NCI-H1092 treated with DMSO at 0.1 percent for 48 hours (cell line): ENCODE measurements around the gene ANO4.
"Not testable (repeated sequence)": the region's sequence is repeated elsewhere in the genome, so short reads cannot be mapped to it uniquely, and the experiment has no call there.

Source experiments
- DNase-seq: peaks from one replicate; lab custom pipeline; 2025; lab: John Stamatoyannopoulos, UW

ANO4 gene

DNA sequence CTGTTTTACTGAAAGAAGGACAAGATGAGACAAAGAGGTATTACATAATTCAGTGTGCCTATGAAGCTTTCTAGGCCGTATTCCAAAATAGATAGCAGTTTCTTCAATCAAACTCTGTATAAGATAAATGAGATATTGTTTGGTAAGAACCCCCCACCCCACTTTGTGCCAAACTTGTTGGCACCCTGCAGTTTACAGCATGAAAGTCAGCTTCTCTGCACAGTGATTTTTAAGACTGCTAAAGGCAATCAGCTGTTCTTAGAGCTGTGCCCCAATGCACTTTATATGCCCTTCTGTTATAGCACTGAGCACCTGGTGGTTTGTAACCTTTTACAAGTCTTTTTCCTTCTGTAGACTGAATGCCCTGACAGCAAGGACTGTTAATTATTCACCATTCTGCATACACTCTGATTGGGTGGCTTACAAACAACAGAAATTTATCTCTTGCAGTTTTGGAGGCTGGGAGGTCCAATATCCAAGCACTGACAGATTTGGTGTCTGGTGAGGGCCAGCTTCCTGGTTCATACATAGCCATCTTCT lies 76.7 kb downstream of the ANO4 start:
- DNase-seq: no peak

GRCh38 chr12:100875156-100875555 lies 80.6 kb downstream of the ANO4 start:
- no peak for DNase-seq

DNA sequence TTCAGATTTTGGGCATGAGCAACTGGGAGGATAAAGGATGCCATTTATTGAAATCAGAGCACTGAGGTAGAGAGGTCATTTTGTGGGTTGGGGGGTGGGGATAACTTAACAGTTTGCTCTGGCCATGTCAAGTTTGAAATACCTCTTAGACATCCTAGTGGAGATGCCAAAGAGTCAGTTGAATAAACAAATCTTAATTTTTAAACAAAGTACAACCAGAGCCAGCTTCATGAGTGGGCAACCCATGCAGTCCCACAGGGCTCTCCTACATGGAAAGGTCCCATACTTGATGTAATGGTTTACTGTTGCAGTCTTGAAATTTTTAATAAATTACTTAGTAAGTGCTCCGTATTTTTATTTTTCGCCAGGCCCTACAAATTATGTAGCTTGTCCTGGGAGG lies 81.2 kb downstream of the ANO4 start:
- DNase-seq: no peak

DNA sequence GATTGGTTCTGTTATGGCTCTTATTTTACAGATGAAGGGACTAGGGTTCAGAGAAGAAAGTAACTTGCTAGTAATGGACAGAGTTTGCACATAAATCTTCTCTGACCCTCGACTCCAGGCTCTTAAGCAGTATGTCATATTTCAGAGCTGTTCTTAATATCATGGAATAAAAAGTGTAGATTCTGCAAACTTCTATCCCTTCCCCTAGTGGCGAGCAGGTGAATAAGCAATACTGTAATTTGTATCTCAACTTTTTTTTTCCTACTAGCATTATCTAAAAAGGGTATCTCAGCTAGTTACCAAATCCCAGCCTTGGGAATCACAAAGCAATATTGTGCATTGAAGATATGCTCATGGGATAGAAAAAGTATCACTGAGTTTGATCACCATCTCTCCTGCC lies 83.2 kb downstream of the ANO4 start:
- DNase-seq: no peak

DNA sequence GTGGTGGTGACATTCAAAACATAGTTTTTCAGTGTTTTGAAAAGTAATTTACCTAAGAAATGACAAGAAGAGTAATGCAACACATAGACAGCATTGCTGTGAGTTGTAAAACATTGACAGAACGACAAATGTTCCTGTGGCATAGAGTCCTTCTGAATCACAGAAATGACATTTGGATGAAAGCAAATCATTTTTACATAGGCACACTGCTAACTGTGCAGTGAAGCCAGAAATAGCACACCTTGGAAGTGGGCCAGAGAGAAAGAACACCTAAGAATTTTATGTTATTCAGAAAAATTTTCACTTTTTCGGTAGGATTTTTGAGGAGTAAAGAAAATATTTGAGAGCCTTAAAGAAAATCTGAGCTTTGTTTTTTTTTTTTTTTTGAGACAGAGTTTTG lies 100.6 kb downstream of the ANO4 start:
- no peak for DNase-seq

DNA sequence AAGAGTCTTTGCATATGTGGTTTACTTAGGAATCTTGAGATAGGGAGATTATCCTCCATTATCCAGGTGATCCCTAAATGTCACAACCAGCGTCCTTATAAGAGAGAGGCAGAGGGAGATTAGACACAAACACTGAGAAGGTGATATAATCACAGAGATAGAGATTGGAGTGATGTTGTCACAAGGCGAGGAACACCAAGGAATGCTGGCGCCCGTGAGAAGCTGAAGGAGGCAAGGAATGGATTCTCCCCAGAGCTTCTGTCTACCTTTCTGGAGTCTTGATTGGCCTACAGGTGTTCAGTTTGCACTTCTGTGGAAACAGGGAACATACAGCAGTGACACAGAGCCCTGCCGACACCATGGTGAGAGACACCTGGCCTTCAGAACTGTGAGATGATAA lies 101.6 kb downstream of the ANO4 start:
- DNase-seq: no peak

DNA sequence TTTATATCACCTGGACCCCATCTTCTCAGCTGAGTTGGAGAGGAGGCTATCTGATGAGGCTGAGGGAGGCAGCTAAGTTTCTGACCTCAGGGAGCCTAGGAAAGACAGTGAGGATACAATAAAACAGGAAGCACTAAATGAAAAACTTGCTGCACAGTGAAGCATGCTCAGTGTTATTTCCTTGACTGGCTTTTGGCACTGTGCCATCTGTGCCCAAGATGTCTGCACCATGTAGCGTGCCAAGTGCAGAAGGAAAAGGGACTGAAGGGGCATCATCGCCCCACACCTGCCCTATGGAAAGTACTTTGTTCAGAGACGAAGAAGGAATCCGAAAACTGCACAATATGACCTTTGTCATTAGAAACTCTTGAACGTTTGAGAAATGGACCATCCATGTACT lies 102.7 kb downstream of the ANO4 start:
- no peak for DNase-seq

GRCh38 chr12:100899301-100899700 lies 104.7 kb downstream of the ANO4 start:
- DNase-seq: no peak

DNA sequence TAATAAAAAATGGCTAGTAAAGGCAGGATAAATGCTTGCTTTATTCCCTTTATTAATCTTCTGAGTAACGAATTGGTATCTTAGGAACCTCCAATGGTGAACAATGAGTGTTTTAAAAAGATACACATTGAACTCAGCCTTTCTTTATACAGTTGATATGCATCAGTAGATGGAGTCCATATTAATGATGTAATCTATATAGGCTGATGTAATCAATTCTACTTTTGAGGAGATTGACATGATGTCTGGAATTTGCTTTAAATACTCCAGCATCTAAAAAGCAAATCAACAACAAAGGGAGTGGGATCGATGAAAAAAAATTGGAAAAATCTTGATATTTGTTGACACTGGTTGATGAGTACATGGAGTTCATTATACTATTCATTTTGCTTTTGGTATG lies 106.2 kb downstream of the ANO4 start:
- DNase-seq: no peak

DNA sequence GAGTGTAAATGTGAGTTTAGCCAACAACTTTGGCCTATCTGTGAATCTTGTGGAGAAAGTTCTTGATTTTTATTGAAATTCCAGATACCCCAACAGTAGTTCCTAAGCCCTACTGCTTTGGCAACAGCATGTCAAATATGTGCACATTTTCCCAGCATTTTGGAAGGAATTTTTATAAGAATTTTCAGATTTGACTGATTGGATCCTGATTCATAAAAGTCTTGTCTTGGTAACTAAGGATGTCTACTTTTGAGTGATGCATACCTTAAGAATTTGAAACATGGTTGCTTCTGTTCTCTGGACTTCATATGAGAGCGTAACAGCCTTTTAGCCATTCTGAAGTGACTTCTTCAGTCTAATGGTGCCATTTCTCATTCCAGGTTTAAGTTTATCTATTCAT lies 106.7 kb downstream of the ANO4 start:
- DNase-seq: no peak

- no peak for DNase-seq
Observed at GRCh38 chr12:100904270-100904669, 109.7 kb downstream of the ANO4 start.

DNA sequence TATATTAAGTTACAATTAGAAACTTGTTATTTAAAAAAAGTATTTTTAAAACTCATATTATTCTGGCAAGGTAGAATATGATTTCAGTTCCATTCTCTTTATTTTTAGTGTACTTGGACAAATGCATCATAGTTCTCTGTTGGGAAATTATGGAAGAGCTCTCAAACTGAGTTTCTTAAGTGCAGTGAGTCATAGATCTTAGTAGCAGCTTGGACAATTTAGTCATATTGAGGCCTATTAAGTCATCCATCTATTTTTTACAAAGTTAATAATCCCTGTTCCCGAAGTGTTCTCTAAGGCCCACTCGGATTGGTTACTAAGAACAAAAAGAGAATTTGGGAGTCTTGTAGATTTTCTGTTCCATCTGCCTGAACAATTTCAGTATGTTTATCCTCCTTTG lies 113.9 kb downstream of the ANO4 start:
- no peak for DNase-seq

DNA sequence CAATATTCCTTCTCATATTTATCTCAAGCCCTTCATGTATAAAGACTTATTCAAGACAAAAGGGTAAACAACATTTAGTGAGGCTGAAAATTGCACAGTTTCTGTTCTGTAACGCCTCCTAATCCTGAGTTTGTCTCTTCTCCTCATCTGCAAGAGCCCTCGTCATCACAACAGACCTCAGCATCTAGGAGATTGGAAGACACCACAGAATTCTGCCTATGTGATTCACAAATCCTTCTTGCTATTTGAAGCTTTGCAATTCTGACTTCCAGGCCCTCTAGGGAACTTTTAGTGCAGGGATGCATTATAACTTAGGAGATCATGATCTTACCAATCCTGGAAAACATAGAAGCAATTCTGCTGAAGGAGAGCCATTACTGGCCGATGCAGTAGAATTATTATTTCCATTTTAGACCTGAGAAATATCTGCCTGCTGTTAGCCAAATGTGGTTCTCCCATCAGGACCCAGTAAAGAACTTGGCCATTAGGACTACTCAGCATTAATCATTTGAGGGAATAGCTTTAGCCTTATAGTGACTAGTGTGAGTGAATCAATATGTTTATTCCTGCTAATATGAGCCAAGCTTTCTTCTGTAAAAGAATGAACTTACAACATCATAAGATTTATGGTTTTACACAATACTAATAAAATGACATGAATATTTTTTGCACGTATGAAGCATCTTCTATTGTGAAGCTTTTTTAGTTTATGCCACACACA lies 119.5 kb downstream of the ANO4 start:
- no peak for DNase-seq

GRCh38 chr12:100919116-100919515 lies 124.5 kb downstream of the ANO4 start:
- no peak for DNase-seq

DNA sequence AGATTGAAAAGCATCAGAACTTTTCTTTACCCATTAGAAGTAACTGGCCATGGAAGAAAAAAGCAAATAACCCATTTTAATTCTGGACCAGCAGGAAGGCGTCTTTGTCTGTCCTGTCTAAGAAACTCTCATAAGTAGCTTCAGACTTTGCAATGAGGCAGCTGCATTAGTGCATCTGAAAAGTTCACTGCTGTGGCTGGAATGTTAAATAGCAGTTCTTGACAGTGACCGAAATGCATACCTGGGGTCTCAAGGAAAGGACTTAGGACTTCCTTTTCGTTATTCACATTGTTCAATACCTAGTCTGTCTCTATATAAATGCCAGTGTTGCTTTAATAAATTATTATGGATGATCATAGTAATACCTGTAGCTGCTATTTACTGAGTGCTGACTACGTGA lies 125.9 kb downstream of the ANO4 start:
- no peak for DNase-seq

DNA sequence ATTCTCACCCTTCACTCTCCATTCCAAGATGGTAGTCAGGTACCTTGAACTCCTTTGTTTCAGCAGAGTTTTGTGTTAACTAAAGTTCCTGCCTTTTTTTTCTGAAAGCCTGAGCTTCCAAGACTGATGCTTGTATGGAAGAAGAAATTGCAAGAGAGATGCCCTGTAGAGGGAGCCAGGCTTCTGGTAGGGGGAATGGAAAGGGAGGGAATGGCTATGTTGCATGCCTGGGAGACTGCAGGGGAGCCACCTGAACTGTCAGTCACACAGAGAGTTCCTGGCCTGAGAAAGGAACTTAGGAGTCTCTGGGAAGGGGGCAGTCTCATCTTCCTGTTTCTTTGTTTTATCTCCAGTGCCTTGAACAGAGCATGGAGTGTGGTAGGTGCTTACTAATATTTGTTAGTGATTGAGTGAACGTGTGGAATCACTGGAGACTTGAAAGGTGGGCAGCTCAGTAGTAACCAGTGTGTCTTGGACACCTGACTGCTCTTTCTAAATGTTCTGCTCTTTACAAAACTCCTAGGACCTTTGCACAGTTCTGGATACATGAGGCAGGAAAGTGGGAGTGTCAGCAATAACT lies 132.2 kb downstream of the ANO4 start:
- no peak for DNase-seq

DNA sequence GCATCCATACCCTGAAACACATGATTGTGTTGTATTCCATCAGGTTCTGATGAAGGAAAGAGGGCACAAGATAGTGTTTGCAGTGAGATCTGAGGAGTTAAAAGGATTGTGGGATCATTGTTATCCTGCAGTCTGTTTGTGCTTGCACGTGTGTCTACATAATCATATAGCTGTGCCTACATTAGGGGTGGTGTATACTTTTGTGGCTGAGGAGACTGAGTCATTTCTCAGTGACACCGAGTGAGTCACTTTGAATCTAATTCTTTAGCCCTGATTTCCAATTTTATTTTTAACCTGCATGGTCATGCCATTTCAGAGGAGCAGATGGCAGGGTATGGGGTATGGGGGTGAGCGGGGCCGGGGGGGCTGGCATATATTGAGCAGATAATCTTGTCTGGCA lies 133.2 kb downstream of the ANO4 start:
- no peak for DNase-seq

- DNase-seq: no peak
Observed at GRCh38 chr12:100932571-100932970, 138.0 kb downstream of the ANO4 start.

DNA sequence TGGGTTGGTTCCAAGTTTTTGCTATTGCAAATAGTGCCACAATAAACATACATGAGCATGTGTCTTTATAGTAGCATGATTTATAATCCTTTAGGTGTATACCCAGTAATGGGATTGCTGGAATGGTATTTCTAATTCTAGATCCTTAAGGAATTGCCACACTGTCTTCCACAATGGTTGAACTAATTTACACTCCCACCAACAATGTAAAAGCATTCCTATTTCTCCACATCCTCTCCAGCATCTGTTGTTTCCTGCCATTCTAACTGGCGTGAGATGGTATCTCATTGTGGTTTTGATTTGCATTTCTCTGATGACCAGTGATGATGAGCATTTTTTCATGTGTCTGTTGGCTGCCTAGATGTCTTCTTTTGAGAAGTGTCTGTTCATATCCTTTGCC lies 139.0 kb downstream of the ANO4 start:
- not testable (repeated sequence) for DNase-seq

DNA sequence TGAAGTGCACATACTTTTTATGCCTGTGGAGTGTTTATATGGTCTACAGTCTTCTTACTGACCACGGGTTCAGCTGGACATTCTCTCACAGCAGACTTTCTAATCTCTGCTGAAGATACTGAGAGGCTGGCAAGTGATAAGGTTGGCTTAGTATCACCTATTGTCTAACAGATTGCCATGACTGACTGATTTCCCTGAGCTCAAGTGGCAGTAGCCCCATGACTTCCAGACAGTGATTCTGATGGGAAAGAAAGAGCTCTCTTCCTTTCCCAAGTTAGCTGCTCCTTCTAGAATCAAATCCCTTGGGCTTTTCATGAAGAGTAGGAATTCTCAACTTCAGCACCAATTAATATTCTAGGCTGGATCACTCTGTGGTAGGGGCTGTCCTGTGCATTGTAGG lies 141.4 kb downstream of the ANO4 start:
- no peak for DNase-seq

DNA sequence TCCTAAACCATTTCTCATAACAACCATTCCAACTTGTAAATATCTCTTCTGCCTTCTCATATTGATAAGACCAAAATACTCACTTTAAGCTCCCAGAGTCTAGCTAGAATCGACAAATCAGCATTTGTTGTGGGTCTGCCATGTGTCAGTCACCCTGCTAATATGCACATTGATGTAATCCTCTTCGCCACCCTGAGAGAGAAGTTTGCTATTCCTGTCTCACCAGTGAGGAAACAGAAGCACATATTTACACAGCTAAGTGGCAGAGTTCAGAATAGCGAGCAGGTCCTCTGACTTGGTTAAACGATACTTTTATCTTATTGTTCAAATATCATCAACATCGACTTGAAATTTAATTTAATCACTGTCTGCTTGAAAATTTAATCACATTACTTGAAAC lies 142.1 kb downstream of the ANO4 start:
- no peak for DNase-seq

GRCh38 chr12:100940503-100940902 lies 145.9 kb downstream of the ANO4 start:
- DNase-seq: no peak

GRCh38 chr12:100942984-100943749 lies 148.6 kb downstream of the ANO4 start:
- DNase-seq: no peak
